Measurements from ENCODE around the gene PLXDC1. TPM values are rescaled to one million over a fixed set of nuclear protein-coding genes. Genes with fewer than 3 reads are reported as not detected.
A peak's percentile ranks its signal among the peaks of the same experiment; 100 is the strongest.
"Not testable (repeated sequence)": the region's sequence is repeated elsewhere in the genome, so short reads cannot be mapped to it uniquely, and the experiment has no call there.

PLXDC1 gene
- total RNA-seq, 1 donor from 2014 or later = under 0.01 TPM

DNA sequence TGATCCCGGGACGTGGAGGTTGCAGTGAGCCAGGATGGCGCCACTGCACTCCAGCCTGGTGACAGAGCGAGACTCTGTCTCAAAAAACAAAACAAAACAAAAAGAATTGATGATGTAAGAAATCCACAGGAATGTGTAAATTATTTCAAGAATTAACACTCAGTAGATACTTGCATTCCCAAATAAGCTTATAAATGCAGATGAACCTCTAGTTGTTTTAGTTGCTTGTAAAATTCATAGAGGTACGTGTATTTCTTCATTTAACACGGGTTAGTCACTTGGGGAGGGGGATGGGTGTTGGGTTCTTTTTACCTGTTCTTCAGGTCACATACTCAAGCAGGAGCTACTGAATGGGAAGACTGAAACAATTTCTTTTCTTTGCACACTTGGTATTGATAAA lies 128.5 kb downstream of the PLXDC1 start:
- Histone ChIP-seq H3K4me3 (ENCODE audit: low read depth, low read length) (no peak overlapping the region), H3K27me3 (ENCODE audit: control insufficient read depth, insufficient read depth, low read length) (no peaks in the 10 kb centered on the region), H3K36me3 (ENCODE audit: control insufficient read depth, insufficient read depth, low read length) (no peaks in the 10 kb centered on the region)
- no peak for FAIRE-seq
- DNase-seq (ENCODE audit: low read depth) = no peak
- TF ChIP-seq CTCF (IDR thresholded peaks at IDR 0.05; ENCODE audit: insufficient read depth, low read length, severe bottlenecking) = no peak

DNA sequence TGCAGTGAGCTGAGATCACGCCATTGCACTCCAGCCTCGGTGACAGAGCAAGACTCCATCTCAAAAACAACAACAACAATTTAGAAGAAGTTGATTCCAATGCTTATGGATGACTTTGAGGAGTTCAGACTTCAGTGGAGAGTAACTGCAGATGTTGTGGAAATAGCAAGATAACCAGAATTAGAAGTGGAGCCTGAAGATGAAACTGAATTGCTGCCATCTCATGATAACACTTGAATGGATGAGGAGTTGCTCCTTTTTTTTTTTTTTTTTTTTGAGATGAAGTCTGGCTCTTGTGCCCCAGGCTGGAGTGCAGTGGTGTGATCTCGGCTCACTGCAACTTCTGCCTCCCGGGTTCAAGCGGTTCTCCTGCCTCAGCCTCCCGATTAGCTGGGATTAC lies 131.4 kb downstream of the PLXDC1 start:
- H3K36me3 ChIP-seq (ENCODE audit: control insufficient read depth, insufficient read depth, low read length); DNase-seq (ENCODE audit: low read depth); H3K27me3 ChIP-seq (ENCODE audit: control insufficient read depth, insufficient read depth, low read length); FAIRE-seq; H3K4me3 ChIP-seq (ENCODE audit: low read depth, low read length): not testable (repeated sequence)

DNA sequence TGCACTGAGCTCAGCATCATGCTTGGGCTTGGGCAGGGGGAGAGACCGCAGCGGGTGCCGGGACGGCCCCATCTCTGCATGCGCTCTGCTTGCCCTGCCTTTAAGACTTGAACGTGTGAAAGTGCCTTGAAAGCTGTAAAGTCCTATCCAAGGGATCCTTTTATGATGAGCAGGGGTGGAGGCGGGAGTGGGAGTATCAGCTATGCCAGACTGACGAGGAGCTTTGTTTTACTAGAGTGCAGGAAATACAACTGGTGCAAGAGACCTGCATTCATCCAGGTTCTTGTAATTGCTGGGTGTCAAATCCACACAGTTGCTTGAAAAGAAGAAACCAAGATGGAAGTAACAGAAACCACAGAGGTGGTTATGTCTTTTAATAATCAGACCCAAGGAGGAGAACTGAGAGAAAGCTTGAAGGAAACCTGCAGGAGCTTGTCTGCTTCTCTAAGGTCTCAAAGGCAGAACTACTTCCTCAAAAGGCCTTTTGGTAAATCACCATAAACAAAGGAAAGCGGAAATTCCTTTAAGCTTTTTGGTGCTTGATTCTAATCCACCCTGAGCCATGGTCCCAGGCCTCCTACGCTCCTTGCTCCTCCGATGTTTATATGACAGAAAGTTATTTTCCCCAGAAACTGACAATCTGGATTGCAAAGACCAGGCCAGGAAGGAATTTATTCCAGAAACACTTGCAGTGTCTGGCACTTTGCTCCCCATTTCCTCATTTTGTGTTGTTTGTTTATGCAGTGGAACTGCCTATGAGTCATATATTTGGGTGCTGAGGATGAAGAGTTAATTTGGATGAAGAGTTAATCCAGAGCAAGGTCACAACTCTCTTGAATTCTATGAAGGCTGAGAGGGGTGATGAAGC lies 132.9 kb downstream of the PLXDC1 start:
- Histone ChIP-seq H3K4me3 (ENCODE audit: low read depth, low read length) (no peak overlapping the region), H3K36me3 (ENCODE audit: control insufficient read depth, insufficient read depth, low read length) (no peaks in the 10 kb centered on the region), H3K27me3 (ENCODE audit: control insufficient read depth, insufficient read depth, low read length) (no peaks in the 10 kb centered on the region)
- TF ChIP-seq CTCF (IDR thresholded peaks at IDR 0.05; ENCODE audit: insufficient read depth, low read length, severe bottlenecking) = no peak
- DNase-seq (ENCODE audit: low read depth) (peak; percentile 9), FAIRE-seq (no peak)

DNA sequence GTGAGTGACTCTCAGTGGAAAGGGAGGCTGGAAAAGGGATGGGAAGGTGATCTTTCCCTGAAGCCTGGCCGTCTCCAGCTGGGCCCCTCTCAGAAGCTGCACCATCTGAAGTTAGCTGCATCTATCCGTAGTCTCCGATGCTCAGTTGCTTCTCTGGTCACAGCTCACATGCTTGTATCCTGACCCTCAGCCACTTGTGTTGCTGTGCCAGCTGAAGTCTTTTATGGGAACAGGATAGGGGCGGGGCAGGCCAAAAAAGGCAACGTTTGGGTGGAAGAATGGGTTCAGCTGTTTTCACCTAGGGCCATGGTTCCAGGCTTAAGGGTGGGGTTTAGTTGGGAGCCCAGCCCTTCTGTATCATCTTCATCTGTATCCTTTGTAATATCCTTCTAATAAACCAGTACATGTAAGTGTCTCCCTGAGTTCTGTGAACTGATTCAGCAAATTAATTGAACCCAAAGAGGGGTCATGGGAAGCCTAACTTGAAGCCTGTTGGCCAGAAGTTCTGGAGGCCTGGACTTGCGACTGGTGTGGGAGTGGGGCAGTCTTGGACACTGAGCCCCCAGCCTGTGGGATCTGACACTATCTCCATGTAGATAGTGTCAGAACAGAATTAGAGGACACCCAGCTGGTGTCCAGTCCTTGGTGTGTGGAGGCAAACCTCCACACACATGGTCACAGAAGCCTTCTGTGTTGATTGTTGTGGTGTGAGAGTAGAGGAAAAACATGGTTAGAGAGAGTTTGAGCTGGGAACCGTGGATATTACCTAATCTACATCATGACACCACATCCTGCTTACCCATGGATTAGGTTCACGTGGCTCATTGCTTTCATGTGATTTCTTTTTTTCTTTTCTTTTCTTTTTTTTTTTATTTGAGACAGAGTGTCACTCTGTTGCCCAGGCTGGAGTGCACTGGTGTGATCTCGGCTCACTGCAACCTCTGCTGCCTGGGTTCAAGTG lies 135.0 kb downstream of the PLXDC1 start:
- Histone ChIP-seq H3K27me3 (ENCODE audit: control insufficient read depth, insufficient read depth, low read length) (no peaks in the 10 kb centered on the region), H3K36me3 (ENCODE audit: control insufficient read depth, insufficient read depth, low read length) (no peaks in the 10 kb centered on the region), H3K4me3 (ENCODE audit: low read depth, low read length) (no peak overlapping the region)
- no peak for TF ChIP-seq CTCF (IDR thresholded peaks at IDR 0.05; ENCODE audit: insufficient read depth, low read length, severe bottlenecking)
- peak; percentile 25 for DNase-seq (ENCODE audit: low read depth)
- FAIRE-seq = no peak

DNA sequence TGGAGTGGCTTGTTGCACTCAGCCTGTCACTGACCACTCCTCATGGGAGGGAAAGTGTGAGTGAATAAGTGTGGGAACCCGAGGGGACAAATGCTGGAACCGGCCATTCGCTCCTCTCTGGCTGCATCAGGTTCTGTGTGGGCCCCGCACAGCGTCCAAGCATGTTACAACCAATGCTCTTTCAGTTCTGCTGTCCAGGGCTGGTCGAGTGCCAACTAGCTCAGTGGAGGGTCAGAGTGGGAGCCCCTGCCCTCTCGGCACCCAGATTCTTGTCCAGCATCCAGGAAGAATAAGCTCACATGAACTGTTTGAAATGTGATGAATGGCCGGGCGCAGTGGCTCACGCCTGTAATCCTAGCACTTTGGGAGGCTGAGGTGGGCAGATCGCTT lies 135.9 kb downstream of the PLXDC1 start:
- FAIRE-seq (no peak), DNase-seq (ENCODE audit: low read depth) (no peak)
- Histone ChIP-seq H3K27me3 (ENCODE audit: control insufficient read depth, insufficient read depth, low read length) (no peaks in the 10 kb centered on the region), H3K4me3 (ENCODE audit: low read depth, low read length) (no peak overlapping the region), H3K36me3 (ENCODE audit: control insufficient read depth, insufficient read depth, low read length) (no peaks in the 10 kb centered on the region)
- TF ChIP-seq CTCF (IDR thresholded peaks at IDR 0.05; ENCODE audit: insufficient read depth, low read length, severe bottlenecking) = no peak

Data from bronchial epithelial cell (primary cell).